Body of pancreas (tissue), 4 donors: Measurements from ENCODE around the gene GAL3ST1.

Source experiments
- CTCF ChIP-seq, 7 experiments: fragments of 450-650 bp in 4 of 7; fragments of 200-600 bp in 3 of 7; sonication (generic) in 3 of 7; IDR thresholded peaks; one replicate each; pipeline ENCODE4 v1.5.1; 2016 to 2019; ENCODE audit warnings: antibody characterized with exemption in 7 of 7
- POLR2A ChIP-seq, 3 donors: fragments of 450-650 bp; IDR thresholded peaks; one replicate each; pipeline ENCODE4 v1.6.1; 2016; ENCODE audit warnings: antibody characterized with exemption in 3 of 3, mild to moderate bottlenecking in 2 of 3

- TF ChIP-seq CTCF (IDR thresholded peaks at IDR 0.05) (no peak), POLR2A (IDR thresholded peaks at IDR 0.05) (no peak)
Observed at GRCh38 chr22:30573594-30574094, 821 bp downstream of the GAL3ST1 start.
